GM19193 (cell line): ENCODE data around the gene CCDC61.

Source experiments
- POLR2A ChIP-seq: IDR thresholded peaks from 4 replicates; pipeline ENCODE4 v1.6.1; 2011; ENCODE audit not compliant: insufficient read depth, insufficient read length; ENCODE audit errors: extremely low read depth

Gene CCDC61

GRCh38 chr19:45968626-45969025, 26.6 kb upstream of the CCDC61 start:
- no peak for TF ChIP-seq POLR2A

DNA sequence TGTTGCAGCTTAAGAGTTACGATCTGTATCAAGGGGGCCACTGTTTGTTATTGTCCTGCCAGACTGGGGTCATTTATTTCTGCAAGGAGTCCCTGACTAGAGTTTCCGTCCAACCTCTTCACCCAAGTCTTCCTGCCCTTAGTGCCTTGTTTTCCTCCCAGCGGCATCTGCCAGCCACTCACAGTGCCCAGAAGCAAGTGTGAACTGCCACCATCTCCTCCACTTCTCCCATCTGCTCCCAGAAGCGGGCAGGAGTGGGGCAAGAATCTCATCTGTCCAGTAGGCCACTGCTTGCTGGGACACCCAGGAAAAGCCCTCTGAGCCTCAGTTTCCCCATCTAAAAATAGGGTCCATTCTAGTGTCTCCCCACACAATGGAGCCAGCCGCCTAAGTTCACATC, 25.6 kb upstream of the CCDC61 start:
- TF ChIP-seq POLR2A = no peak

DNA sequence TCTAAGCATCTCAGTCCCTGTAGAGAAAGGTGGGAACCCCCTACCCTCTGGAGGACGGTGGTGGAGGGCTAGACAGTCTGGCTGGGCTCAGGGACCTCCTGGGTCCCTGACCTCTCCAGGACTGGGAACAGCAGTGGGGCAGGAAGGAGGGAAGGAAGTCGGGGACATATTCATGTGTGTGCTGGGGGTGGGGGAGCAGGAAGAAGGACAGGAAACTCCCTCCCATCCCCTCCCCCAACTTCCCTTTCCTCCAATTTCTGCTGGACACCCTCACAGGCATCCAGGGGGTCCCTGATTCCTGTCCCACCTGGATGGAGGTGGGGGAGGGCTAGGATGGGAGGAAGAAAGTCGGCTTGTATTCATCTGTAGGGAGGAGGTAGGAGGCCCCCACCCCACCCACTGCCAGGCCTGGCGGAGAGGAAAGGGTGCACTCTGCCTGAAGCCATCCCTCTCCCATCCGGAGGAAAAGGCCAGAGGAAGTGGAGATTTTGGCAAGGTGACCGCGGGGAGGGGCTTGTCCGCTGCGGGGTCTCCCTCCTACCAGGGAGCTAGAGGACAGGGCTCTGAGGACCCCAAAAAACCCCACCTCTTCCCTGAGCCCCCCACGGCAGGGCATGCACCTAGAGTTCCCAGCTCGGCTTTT, 23.9 kb upstream of the CCDC61 start:
- TF ChIP-seq POLR2A = no peak

- TF ChIP-seq POLR2A = no peak
Observed at GRCh38 chr19:45972081-45972946, 23.0 kb upstream of the CCDC61 start.

DNA sequence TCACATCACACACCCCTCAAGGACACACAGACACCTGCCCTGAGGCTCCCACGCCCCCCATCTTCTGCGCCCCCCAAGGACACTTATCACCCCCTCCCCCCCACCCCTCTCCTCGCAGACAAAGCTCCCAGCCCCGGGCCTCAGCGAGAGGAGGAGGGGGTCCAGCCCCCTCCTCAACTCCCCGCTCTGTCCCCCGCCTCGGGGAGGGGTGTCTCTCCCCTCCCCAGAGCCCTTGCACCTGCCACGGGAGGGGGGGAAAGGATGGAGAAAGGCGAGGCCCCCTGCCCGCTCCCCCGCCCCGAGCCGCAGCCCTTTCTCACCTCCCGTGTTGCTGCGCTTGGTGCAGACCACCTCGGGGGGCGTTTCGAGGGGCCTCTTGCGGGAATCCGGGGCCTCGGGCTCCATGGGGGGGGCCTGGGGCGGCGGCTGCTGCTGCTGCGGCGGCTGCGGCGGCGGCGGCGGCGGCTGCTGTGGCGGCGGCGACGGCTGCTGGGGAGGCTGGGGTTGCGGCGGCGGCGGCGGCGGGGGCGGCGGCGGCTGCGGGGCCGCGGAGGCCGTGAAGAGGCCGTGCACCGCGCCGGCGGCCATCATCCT, 22.2 kb upstream of the CCDC61 start:
- TF ChIP-seq POLR2A = no peak

GRCh38 chr19:45973553-45974338, 21.5 kb upstream of the CCDC61 start, which contains the start of gene NOVA2:
Gene NOVA2, minus strand, starts transcription at chr19:45973865. Its CDS starts 514 bp downstream, at chr19:45973351.
- no peak for TF ChIP-seq POLR2A

DNA sequence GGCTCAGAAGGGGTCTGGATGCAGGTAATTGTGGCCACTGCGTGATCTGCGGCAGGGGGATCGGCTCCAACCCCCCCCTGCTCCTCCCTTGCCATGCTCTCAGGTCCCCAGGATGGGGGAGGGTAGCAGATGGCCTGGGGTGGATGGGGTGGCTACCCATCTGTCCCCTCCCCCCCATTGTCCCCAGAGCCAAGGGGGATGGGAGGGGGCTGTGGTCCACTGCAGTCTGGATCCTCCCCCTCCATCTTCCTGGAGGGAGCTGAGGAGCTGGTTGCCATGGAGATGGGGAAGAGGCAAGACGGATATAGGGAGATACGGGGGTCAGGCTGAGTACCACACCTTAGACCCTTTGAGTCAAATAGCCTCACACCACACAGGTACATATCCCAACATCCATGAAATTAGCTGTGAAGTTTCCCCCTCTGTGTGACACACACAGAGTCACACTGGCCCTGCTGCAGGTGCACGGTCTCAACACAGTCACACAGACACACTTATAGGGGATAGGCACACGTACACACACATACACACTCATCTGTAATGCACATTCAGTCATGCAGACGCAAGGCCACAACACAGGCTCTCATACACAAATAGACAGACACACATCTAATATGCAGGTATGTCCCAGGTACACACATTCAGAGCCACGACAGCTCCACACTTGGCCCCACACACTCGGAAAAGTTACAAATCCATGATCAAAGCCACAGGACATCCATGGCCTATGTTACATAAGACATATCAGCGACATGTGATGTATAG, 19.8 kb upstream of the CCDC61 start:
- TF ChIP-seq POLR2A = no peak

GRCh38 chr19:45976178-45976577, 19.1 kb upstream of the CCDC61 start:
- TF ChIP-seq POLR2A = no peak

DNA sequence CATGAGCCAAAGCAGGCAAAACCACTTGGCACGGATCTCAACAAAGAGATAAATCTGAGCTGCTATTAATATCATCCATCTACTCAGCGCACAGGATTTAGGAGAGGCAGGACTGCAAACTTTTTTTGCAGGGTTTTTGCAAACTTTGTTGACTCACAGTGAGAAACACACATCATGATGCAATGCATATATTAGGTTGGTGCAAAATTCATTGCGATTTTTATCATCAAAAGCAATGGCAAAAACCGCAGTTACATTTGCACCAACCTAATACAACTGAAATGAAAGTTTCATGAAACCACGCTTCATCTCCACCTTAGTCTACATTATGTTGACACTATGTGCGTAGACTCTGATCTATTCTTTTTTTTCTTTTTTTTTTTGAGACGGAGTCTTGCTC, 17.1 kb upstream of the CCDC61 start:
- TF ChIP-seq POLR2A = no peak

GRCh38 chr19:45981350-45981749, 13.9 kb upstream of the CCDC61 start:
- no peak for TF ChIP-seq POLR2A

GRCh38 chr19:45985321-45985720, 9.9 kb upstream of the CCDC61 start:
- TF ChIP-seq POLR2A = no peak

- no peak for TF ChIP-seq POLR2A
Observed at GRCh38 chr19:45990113-45990728, 5.0 kb upstream of the CCDC61 start.

DNA sequence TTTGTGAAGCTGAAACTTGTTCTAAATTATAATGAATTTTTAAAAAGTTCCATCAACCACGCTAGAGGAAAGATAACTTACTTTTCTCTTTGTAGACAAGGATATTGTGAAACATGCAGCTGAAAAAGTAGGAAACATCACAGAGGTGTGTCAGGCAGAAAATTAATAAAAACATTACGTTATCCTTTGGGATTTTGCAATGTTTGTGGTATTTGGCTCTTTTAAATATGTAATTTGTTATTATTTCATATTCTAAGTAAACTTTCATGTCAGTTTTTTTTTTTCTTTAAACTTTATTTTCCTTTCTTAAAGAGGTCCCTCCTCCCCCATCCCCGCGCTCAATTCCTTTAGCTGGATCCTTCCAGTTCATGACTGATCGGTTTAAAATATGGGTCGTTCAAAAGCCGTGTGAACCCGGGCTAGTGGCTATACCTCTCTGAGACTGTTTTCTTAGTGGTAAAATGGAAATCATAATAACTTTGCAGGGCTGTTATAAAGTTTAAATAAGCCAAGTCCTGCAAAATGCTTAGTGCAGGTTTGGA, 740 bp upstream of the CCDC61 start:
- no peak for TF ChIP-seq POLR2A
